Measurements from ENCODE around the gene CPED1. TPM values are rescaled to one million over a fixed set of nuclear protein-coding genes. Genes with fewer than 3 reads are reported as not detected.

The CPED1 gene
- total RNA-seq, 1 experiment from 2014 or later, result 0.13 TPM

DNA sequence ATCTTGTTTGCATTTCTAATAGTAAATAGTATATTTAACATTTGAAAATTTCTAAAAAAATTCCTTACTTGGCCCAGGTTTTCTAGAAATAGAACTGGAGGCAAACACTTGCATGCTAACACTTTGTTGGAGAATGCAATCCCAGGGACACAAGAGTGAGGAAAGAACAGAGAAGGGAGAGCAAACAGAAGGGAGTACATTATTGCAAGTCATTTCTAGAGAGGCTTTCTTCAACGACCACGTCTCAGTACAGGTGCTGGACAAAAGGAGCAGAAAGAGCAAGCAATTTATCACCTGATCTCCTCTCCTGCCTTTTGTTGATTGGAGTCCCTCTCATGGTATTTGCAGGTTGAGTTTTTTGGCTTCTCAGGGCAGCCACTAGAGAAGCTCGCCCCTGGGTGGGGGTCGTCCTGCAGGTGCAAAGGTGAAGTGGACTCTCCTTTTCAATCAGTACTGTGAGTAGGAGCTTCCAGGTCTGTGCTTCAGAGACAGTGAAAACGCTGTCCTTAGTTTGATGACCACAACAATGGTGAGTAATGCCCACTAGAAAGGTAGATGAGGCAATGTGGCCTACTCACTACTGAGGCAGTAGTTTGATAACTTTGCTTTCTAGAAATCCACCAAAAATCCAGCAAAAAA, 5.2 kb downstream of the CPED1 start:
- no peak overlapping the region for H2AFZ ChIP-seq (ENCODE audit: low read length)

More for the DNA sequence above, 5.2 kb downstream of the CPED1 start:
- Histone ChIP-seq H3T11ph (ENCODE audit: low read length) (no peak overlapping the region), H4K91ac (ENCODE audit: insufficient read length, low read depth, low read length) (no peak overlapping the region), H3K23me2 (ENCODE audit: insufficient read length, low read depth, low read length, poor library complexity, severe bottlenecking) (peaks cover under 1% of the 10 kb centered on the region), H2BK15ac (ENCODE audit: low read depth, low read length) (no peak overlapping the region), H2BK120ac (ENCODE audit: low read depth, low read length, poor library complexity, severe bottlenecking) (no peak overlapping the region), H4K20me1 (ENCODE audit: control insufficient read depth, insufficient read depth, insufficient read length) (no peaks in the 10 kb centered on the region), H3K79me1 (ENCODE audit: insufficient read depth, low read depth, low read length, poor library complexity, severe bottlenecking) (no peaks in the 10 kb centered on the region), H2BK5ac (ENCODE audit: insufficient read length, low read length) (no peak overlapping the region), H3K4me2 (ENCODE audit: insufficient read depth, insufficient read length, low read length) (no peak overlapping the region), H3K9ac (ENCODE audit: extremely low read depth, insufficient read length, low read length) (no peak overlapping the region), H4K8ac (replicated peaks; ENCODE audit: insufficient read length, low read depth, low read length) (no peak overlapping the region), H3K14ac (ENCODE audit: insufficient read depth, low read length) (no peak overlapping the region), H3K18ac (ENCODE audit: insufficient read length, low read depth, low read length) (no peak overlapping the region), H3K27me3 (ENCODE audit: insufficient read depth, low read length) (peaks cover 3% of the 10 kb centered on the region; the same call in 1 of the 2 replicates), H3K4ac (ENCODE audit: low read depth, low read length) (no peak overlapping the region), H3K4me1 (ENCODE audit: insufficient read depth, low read length) (no peaks in the 10 kb centered on the region), H2AK5ac (ENCODE audit: insufficient read length, low read length) (no peak overlapping the region), H4K5ac (ENCODE audit: insufficient read length, low read depth, low read length) (no peak overlapping the region), H2BK20ac (ENCODE audit: low read depth, low read length, poor library complexity, severe bottlenecking) (no peak overlapping the region), H3K79me2 (ENCODE audit: insufficient read depth, low read length) (no peaks in the 10 kb centered on the region), H2BK12ac (ENCODE audit: insufficient read length, low read depth, low read length) (no peak overlapping the region), H3K23ac (ENCODE audit: insufficient read length, low read depth, low read length) (no peak overlapping the region), H3K9me3 (ENCODE audit: control insufficient read depth, low read depth, low read length) (no peaks in the 10 kb centered on the region), H3K56ac (ENCODE audit: insufficient read length, low read depth, low read length) (no peak overlapping the region), H3K27ac (ENCODE audit: insufficient read length, low read depth, low read length) (no peak overlapping the region)
- peaks cover 17% of the 10 kb centered on the region for H3K27me3 Mint-ChIP-seq (ENCODE audit: low read depth)
- no CpG with 5 or more reads among the region's 5 CpGs for WGBS (ENCODE audit: extremely low coverage, insufficient read length, low lambda C conversion rate)
- no peak for DNase-seq
- TF ChIP-seq, protein P1, sequence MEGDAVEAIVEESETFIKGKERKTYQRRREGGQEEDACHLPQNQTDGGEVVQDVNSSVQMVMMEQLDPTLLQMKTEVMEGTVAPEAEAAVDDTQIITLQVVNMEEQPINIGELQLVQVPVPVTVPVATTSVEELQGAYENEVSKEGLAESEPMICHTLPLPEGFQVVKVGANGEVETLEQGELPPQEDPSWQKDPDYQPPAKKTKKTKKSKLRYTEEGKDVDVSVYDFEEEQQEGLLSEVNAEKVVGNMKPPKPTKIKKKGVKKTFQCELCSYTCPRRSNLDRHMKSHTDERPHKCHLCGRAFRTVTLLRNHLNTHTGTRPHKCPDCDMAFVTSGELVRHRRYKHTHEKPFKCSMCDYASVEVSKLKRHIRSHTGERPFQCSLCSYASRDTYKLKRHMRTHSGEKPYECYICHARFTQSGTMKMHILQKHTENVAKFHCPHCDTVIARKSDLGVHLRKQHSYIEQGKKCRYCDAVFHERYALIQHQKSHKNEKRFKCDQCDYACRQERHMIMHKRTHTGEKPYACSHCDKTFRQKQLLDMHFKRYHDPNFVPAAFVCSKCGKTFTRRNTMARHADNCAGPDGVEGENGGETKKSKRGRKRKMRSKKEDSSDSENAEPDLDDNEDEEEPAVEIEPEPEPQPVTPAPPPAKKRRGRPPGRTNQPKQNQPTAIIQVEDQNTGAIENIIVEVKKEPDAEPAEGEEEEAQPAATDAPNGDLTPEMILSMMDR (conservative IDR thresholded peaks at IDR 0.05), result no peak
- no peak overlapping the region for H3K27ac Mint-ChIP-seq
- H3K36me3 Mint-ChIP-seq (ENCODE audit: insufficient read depth in 1 of 3, low read depth in 3 of 3), result no peaks in the 10 kb centered on the region
- H3K4me1 Mint-ChIP-seq, result peaks cover 7% of the 10 kb centered on the region in 2 experiments
- H3K4me3 Mint-ChIP-seq, result no peak overlapping the region
- no peaks in the 10 kb centered on the region for H3K9me3 Mint-ChIP-seq

Data from H9 (cell line).